Measurements from ENCODE around the gene WWOX.

WWOX gene

DNA sequence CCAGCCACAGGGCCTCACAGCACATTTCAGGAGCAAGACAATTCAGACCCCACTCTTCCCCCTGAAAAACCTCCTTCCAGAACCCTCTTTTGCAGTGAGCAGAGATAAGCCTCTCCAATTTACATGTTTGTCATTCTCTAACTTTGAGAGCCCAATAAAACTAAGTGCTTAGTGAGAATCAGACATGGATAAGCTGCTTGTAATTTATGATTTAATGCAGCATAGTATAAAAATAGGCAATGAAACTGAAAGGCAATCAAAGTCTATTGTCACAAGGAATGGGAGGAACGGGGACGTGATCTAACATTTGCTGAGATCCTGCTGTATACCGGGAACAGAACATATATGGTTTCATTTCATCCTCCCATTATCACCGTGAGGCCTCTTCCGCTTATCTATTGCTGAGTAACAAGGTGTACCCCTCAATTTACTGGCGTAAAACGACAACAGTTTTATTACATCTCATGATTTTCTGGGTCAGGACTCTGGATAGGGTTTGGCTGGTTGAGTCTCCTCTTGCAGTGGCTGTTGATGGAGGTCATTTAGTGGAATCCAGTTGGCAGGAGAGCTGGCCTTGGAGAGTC is 903.7 kb downstream of the WWOX start:
- Histone ChIP-seq H3K4me3 (ENCODE audit: extremely low read depth, insufficient read depth, low read length, poor library complexity, severe bottlenecking) (no peak overlapping the region), H3K9me3 (ENCODE audit: control insufficient read depth, low read length) (peaks cover 4% of the 10 kb centered on the region), H3K4me1 (ENCODE audit: control insufficient read depth, insufficient read depth, low read length, poor library complexity, severe bottlenecking) (peaks cover 3% of the 10 kb centered on the region), H3K27ac (ENCODE audit: low read depth, low read length, severe bottlenecking) (no peak overlapping the region), H3K36me3 (ENCODE audit: control insufficient read depth, insufficient read depth, low read length) (no peaks in the 10 kb centered on the region)
- 91 to 95% methylated on average over 5 to 7 of the region's 7 CpGs for WGBS, 2 experiments (ENCODE audit: insufficient coverage in 2 of 2)

- no peak overlapping the region for H3K27ac ChIP-seq (ENCODE audit: low read depth, low read length, severe bottlenecking)
- H3K36me3 ChIP-seq (ENCODE audit: control insufficient read depth, insufficient read depth, low read length), result no peaks in the 10 kb centered on the region
- peaks cover 4% of the 10 kb centered on the region for H3K9me3 ChIP-seq (ENCODE audit: control insufficient read depth, low read length)
- WGBS, 2 experiments (ENCODE audit: insufficient coverage in 2 of 2), result 97 to 98% methylated on average over 4 to 6 of the region's 12 CpGs
- no peak overlapping the region for H3K4me3 ChIP-seq (ENCODE audit: extremely low read depth, insufficient read depth, low read length, poor library complexity, severe bottlenecking)
- peaks cover 3% of the 10 kb centered on the region for H3K4me1 ChIP-seq (ENCODE audit: control insufficient read depth, insufficient read depth, low read length, poor library complexity, severe bottlenecking)
Observed at GRCh38 chr16:79004309-79004708, 904.9 kb downstream of the WWOX start.

DNA sequence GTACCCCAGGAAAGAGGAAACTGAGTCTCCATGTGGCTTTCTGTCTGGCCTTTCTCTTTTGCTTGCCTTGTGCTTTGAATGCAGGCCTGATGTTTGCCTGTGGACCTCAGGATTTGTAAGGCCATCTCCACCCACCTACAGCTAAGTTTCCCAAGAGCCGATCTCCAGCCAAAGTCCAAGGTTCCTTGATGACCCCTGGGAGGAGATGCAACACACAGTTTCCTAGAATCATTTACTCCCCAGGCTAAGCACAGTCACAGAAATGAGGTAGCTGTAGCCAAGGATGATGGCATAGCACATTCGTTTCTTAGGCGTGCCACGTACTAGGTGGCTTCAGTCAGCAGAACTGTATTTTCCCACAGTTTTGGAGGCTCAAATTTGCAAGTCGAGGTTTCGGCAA is 905.6 kb downstream of the WWOX start:
- WGBS, 2 experiments (ENCODE audit: insufficient coverage in 2 of 2), result 94 to 97% methylated on average over 5 to 6 of the region's 6 CpGs
- peaks cover 4% of the 10 kb centered on the region for H3K9me3 ChIP-seq (ENCODE audit: control insufficient read depth, low read length)
- H3K36me3 ChIP-seq (ENCODE audit: control insufficient read depth, insufficient read depth, low read length), result no peaks in the 10 kb centered on the region
- H3K27ac ChIP-seq (ENCODE audit: low read depth, low read length, severe bottlenecking), result no peak overlapping the region
- H3K4me1 ChIP-seq (ENCODE audit: control insufficient read depth, insufficient read depth, low read length, poor library complexity, severe bottlenecking), result peaks cover 3% of the 10 kb centered on the region
- H3K4me3 ChIP-seq (ENCODE audit: extremely low read depth, insufficient read depth, low read length, poor library complexity, severe bottlenecking), result no peak overlapping the region

- no peak overlapping the region for H3K27ac ChIP-seq (ENCODE audit: low read depth, low read length, severe bottlenecking)
- no peak overlapping the region for H3K4me3 ChIP-seq (ENCODE audit: extremely low read depth, insufficient read depth, low read length, poor library complexity, severe bottlenecking)
- 92 to 100% methylated on average over 2 to 3 of the region's 8 CpGs for WGBS, 2 experiments (ENCODE audit: insufficient coverage in 2 of 2)
- H3K4me1 ChIP-seq (ENCODE audit: control insufficient read depth, insufficient read depth, low read length, poor library complexity, severe bottlenecking), result peaks cover 3% of the 10 kb centered on the region
- no peaks in the 10 kb centered on the region for H3K9me3 ChIP-seq (ENCODE audit: control insufficient read depth, low read length)
- no peaks in the 10 kb centered on the region for H3K36me3 ChIP-seq (ENCODE audit: control insufficient read depth, insufficient read depth, low read length)
Observed at GRCh38 chr16:79006206-79006605, 906.8 kb downstream of the WWOX start.

GRCh38 chr16:79006765-79007164 is 907.3 kb downstream of the WWOX start:
- no peak overlapping the region for H3K27ac ChIP-seq (ENCODE audit: low read depth, low read length, severe bottlenecking)
- H3K36me3 ChIP-seq (ENCODE audit: control insufficient read depth, insufficient read depth, low read length), result no peaks in the 10 kb centered on the region
- H3K9me3 ChIP-seq (ENCODE audit: control insufficient read depth, low read length), result no peaks in the 10 kb centered on the region
- WGBS, 2 experiments (ENCODE audit: insufficient coverage in 2 of 2), result 0 to 100% methylated on average over 1 of the region's 5 CpGs
- peaks cover 1% of the 10 kb centered on the region for H3K4me1 ChIP-seq (ENCODE audit: control insufficient read depth, insufficient read depth, low read length, poor library complexity, severe bottlenecking)
- no peak overlapping the region for H3K4me3 ChIP-seq (ENCODE audit: extremely low read depth, insufficient read depth, low read length, poor library complexity, severe bottlenecking)

DNA sequence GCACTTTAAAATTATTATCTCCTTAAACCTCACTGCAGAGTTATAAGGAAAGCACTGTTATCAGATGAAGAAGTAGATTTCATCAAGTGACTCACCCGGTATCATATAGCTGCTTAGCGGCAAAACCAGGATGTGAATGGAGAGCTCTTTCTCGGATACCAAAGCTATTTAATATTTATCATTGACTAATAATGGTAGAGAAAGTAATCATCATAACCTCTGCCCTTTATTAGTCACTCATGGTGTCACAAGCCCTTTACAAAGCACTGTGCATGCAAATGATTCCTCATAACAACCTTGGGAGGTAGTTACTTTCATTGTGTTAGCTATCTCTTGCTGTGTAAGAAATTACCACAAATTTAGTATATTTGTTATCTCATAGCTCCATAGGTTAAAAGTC is 908.2 kb downstream of the WWOX start:
- H3K27ac ChIP-seq (ENCODE audit: low read depth, low read length, severe bottlenecking), result no peak overlapping the region
- no peaks in the 10 kb centered on the region for H3K4me1 ChIP-seq (ENCODE audit: control insufficient read depth, insufficient read depth, low read length, poor library complexity, severe bottlenecking)
- no peaks in the 10 kb centered on the region for H3K9me3 ChIP-seq (ENCODE audit: control insufficient read depth, low read length)
- H3K4me3 ChIP-seq (ENCODE audit: extremely low read depth, insufficient read depth, low read length, poor library complexity, severe bottlenecking), result no peak overlapping the region
- WGBS, 2 experiments (ENCODE audit: insufficient coverage in 2 of 2), result no CpG with 5 or more reads among the region's 3 CpGs
- H3K36me3 ChIP-seq (ENCODE audit: control insufficient read depth, insufficient read depth, low read length), result no peaks in the 10 kb centered on the region

DNA sequence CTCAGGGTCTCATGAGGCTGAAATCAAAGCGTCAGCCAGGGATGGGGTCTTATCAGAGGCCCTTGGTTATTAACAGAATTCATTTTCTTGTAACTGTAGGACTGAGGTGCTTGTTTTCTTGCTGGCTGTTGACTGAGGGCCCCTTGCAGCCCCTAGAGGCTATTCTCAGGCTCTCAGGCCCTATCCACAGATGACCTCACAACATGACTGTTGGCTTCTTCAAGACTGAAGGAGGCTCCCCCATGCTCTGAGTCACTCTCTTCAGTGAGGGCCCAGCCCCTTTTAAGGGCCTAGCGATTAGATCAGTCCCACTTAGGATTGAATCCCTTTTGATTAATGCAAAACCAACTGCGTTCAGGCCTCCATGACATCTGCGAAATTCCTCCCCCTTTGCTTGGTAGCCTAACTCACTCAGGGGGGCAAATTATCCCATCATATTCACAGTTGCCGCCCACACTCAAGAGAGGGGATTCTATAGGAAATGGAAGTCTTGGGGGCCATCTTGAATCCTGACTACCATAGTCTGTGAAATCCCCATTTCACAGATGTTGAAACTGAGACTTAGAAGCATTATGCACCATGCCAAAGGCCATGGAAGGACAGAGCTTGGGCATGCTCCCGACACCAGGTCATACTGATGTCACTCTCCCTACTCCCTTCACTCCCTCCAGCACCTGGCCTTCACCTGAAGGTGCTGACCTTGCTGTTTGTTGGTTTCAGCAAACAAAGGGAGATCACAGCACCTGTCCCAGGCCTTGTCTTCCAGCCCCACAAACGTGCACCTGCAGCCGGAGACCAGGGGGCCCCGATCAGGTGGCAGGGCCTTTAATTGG is 908.8 kb downstream of the WWOX start:
- H3K4me1 ChIP-seq (ENCODE audit: control insufficient read depth, insufficient read depth, low read length, poor library complexity, severe bottlenecking), result no peaks in the 10 kb centered on the region
- H3K4me3 ChIP-seq (ENCODE audit: extremely low read depth, insufficient read depth, low read length, poor library complexity, severe bottlenecking), result no peak overlapping the region
- no peaks in the 10 kb centered on the region for H3K36me3 ChIP-seq (ENCODE audit: control insufficient read depth, insufficient read depth, low read length)
- WGBS, 2 experiments (ENCODE audit: insufficient coverage in 2 of 2), result 87 to 89% methylated on average over 5 to 6 of the region's 9 CpGs
- H3K9me3 ChIP-seq (ENCODE audit: control insufficient read depth, low read length), result no peaks in the 10 kb centered on the region
- no peak overlapping the region for H3K27ac ChIP-seq (ENCODE audit: low read depth, low read length, severe bottlenecking)

DNA sequence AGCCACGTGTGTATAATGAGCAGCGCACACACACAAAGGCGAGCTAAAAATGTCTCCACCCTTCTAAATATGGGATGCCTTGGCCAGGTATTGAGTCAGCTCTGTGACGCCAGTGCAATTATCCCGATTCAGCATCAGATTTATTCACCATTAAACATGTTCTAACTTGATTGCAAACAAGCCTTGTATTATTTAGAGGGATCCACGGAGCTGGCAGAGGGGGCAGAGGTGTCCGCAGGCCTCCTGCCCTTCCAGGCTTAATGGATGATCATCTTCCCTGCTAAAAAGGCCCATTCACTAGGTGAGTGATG is 909.4 kb downstream of the WWOX start:
- Histone ChIP-seq H3K4me3 (ENCODE audit: extremely low read depth, insufficient read depth, low read length, poor library complexity, severe bottlenecking) (no peak overlapping the region), H3K36me3 (ENCODE audit: control insufficient read depth, insufficient read depth, low read length) (no peaks in the 10 kb centered on the region), H3K4me1 (ENCODE audit: control insufficient read depth, insufficient read depth, low read length, poor library complexity, severe bottlenecking) (no peaks in the 10 kb centered on the region), H3K27ac (ENCODE audit: low read depth, low read length, severe bottlenecking) (no peak overlapping the region), H3K9me3 (ENCODE audit: control insufficient read depth, low read length) (no peaks in the 10 kb centered on the region)
- WGBS, 2 experiments (ENCODE audit: insufficient coverage in 2 of 2), result 77 to 92% methylated on average over 3 to 6 of the region's 7 CpGs

DNA sequence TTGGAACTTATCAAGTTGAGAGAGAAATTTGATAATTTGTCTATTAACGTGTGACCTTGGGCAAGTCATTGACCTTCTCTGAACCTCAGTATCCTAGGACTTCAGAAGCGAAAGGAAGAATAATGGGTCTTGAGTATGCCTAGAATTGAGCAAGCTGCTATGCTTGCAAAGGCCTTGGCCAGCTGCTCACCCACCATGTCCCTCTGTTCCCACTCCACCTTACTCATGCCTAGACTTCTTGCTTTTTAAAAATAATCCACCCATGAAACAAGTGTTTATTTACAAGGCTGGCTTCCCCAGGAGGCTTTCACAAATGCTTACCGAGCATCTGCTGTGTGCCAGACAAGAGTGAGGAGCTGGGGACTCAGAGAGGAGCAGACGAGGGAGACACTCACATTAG is 910.4 kb downstream of the WWOX start:
- no peak overlapping the region for H3K4me3 ChIP-seq (ENCODE audit: extremely low read depth, insufficient read depth, low read length, poor library complexity, severe bottlenecking)
- H3K27ac ChIP-seq (ENCODE audit: low read depth, low read length, severe bottlenecking), result no peak overlapping the region
- WGBS, 2 experiments (ENCODE audit: insufficient coverage in 2 of 2), result 84 to 100% methylated on average over 2 to 3 of the region's 4 CpGs
- H3K4me1 ChIP-seq (ENCODE audit: control insufficient read depth, insufficient read depth, low read length, poor library complexity, severe bottlenecking), result no peaks in the 10 kb centered on the region
- H3K36me3 ChIP-seq (ENCODE audit: control insufficient read depth, insufficient read depth, low read length), result no peaks in the 10 kb centered on the region
- no peaks in the 10 kb centered on the region for H3K9me3 ChIP-seq (ENCODE audit: control insufficient read depth, low read length)

DNA sequence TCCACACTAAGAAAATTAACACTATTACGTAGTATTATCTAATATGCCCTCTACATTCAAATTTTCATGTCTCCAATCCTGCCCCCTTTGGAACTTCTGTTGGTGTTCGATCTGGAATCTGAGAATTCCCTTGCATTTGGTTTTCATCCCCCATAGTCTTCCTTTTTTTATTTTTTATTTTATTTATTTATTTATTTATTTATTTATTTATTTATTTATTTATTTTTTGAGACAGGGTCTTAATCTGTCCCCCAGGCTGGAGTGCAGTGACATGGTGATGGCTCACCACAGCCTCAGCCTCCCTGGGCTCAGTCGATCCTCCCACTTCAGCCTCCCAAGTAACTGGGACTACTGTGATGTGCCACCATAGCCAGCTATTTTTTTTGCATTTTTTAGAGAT is 911.8 kb downstream of the WWOX start:
- 84 to 90% methylated on average over 2 to 3 of the region's 3 CpGs for WGBS, 2 experiments (ENCODE audit: insufficient coverage in 2 of 2)
- no peaks in the 10 kb centered on the region for H3K9me3 ChIP-seq (ENCODE audit: control insufficient read depth, low read length)

DNA sequence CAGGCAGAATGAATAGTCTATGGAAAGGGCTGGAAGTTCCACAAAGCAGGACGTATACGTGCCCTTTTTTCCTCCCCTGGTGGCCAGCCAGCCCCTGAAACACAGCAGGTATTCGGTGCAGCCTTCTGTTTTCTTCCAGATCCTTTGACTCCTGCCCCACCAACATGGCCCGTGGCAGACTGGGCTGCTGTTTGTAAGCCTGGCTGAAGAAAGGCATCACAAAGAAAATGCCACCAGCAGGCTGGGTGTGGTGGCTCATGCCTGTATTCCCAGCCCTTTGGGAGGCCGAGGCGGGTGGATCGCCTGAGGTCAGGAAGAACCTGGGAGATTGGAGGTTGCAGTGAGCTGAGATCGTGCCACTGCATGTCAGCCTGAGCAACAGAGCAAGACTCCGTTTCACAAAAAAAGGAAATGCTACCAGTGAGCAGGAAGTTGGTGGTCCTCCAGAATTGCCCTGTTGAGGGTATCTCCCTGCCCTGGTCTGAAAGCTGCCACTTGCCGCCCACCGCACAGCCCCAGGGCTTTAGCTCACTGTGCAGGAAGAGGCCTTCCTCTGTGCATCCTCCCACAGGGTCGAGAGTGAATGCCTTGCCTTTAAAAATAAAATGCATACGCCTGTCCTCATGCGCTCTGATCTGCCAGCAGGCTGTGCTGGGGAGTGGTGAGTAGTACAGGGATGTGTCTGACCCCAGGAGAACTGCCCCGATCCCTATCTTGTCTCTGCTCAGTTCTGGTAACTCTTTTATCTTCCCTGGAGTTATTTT is 913.4 kb downstream of the WWOX start:
- Histone ChIP-seq H3K9me3 (ENCODE audit: control insufficient read depth, low read length) (no peaks in the 10 kb centered on the region), H3K4me1 (ENCODE audit: control insufficient read depth, insufficient read depth, low read length, poor library complexity, severe bottlenecking) (no peaks in the 10 kb centered on the region), H3K36me3 (ENCODE audit: control insufficient read depth, insufficient read depth, low read length) (no peaks in the 10 kb centered on the region), H3K27ac (ENCODE audit: low read depth, low read length, severe bottlenecking) (no peak overlapping the region), H3K4me3 (ENCODE audit: extremely low read depth, insufficient read depth, low read length, poor library complexity, severe bottlenecking) (no peak overlapping the region)
- 90% methylated on average over 10 to 13 of the region's 15 CpGs for WGBS, 2 experiments (ENCODE audit: insufficient coverage in 2 of 2)

More for the DNA sequence above, 911.8 kb downstream of the WWOX start:
- no peak overlapping the region for H3K27ac ChIP-seq (ENCODE audit: low read depth, low read length, severe bottlenecking)
- no peaks in the 10 kb centered on the region for H3K36me3 ChIP-seq (ENCODE audit: control insufficient read depth, insufficient read depth, low read length)
- H3K4me3 ChIP-seq (ENCODE audit: extremely low read depth, insufficient read depth, low read length, poor library complexity, severe bottlenecking), result no peak overlapping the region
- H3K4me1 ChIP-seq (ENCODE audit: control insufficient read depth, insufficient read depth, low read length, poor library complexity, severe bottlenecking), result no peaks in the 10 kb centered on the region
